ENCODE measurements around the gene C2CD4D.
"Not testable (repeated sequence)": the region's sequence is repeated elsewhere in the genome, so short reads cannot be mapped to it uniquely, and the experiment has no call there.

C2CD4D gene

GRCh38 chr1:151858886-151859665 is 19.5 kb upstream of the C2CD4D start:
- no peak overlapping the region for H3K9ac ChIP-seq
- peaks cover 5% of the 10 kb centered on the region for H3K4me1 ChIP-seq (ENCODE audit: low read depth, poor library complexity, severe bottlenecking)
- H3K4me3 ChIP-seq (IDR thresholded peaks at IDR 0.05; ENCODE audit: insufficient read depth, low read depth, low read length), result no peak overlapping the region
- no peaks in the 10 kb centered on the region for H3K27me3 ChIP-seq (ENCODE audit: insufficient read depth, low read depth)
- H3K27ac ChIP-seq, result no peak overlapping the region
- no peak overlapping the region for H2AFZ ChIP-seq (ENCODE audit: low read depth)
- no peaks in the 10 kb centered on the region for H3K36me3 ChIP-seq (ENCODE audit: insufficient read depth)
- no peaks in the 10 kb centered on the region for H4K20me1 ChIP-seq (ENCODE audit: insufficient read depth)
- no peaks in the 10 kb centered on the region for H3K79me2 ChIP-seq (ENCODE audit: insufficient read depth, low read depth)
- no peak overlapping the region for H3K4me2 ChIP-seq
- TF ChIP-seq, protein P1, sequence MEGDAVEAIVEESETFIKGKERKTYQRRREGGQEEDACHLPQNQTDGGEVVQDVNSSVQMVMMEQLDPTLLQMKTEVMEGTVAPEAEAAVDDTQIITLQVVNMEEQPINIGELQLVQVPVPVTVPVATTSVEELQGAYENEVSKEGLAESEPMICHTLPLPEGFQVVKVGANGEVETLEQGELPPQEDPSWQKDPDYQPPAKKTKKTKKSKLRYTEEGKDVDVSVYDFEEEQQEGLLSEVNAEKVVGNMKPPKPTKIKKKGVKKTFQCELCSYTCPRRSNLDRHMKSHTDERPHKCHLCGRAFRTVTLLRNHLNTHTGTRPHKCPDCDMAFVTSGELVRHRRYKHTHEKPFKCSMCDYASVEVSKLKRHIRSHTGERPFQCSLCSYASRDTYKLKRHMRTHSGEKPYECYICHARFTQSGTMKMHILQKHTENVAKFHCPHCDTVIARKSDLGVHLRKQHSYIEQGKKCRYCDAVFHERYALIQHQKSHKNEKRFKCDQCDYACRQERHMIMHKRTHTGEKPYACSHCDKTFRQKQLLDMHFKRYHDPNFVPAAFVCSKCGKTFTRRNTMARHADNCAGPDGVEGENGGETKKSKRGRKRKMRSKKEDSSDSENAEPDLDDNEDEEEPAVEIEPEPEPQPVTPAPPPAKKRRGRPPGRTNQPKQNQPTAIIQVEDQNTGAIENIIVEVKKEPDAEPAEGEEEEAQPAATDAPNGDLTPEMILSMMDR (conservative IDR thresholded peaks at IDR 0.05; ENCODE audit: low read depth, low read length), result no peak

DNA sequence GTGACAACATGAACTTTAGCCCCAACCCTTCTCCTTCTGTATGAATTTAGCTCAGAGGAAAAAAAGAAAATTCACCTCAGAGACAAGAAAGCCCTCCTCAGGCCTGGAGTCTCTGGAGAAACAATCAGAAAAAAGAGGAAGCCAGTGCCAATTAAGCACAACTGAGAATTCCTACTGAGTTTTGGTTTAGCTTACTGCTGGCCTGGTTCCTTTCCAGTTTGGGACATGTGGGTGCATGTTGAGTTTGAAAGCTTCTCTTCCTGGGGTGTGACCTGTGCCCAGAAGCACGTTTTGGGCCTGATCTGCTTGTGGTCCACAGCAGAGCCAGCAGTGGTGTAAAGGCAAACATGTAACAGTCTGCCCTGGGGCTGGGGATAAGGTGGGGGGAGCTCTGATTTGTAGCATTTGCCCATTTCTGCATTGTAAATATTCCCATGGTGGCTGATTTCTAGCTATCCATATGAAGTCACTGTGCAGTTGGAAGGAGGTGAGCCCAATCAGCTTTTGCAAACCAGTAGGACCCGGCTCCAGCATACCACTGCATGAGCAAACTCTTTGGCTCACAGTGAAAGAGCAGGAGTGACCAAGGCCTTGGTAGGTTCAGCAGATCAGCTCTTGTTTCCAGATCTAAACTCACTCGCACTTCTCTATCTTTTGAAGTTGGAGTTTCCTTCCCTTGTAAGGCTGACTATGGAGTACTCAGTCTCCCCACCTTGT is 18.6 kb upstream of the C2CD4D start:
- peaks cover 5% of the 10 kb centered on the region for H3K4me1 ChIP-seq (ENCODE audit: low read depth, poor library complexity, severe bottlenecking)
- H3K4me3 ChIP-seq (IDR thresholded peaks at IDR 0.05; ENCODE audit: insufficient read depth, low read depth, low read length), result no peak overlapping the region
- no peaks in the 10 kb centered on the region for H3K79me2 ChIP-seq (ENCODE audit: insufficient read depth, low read depth)
- no peak overlapping the region for H3K9ac ChIP-seq
- H3K4me2 ChIP-seq, result no peak overlapping the region
- H3K27ac ChIP-seq, result no peak overlapping the region
- no peaks in the 10 kb centered on the region for H4K20me1 ChIP-seq (ENCODE audit: insufficient read depth)
- TF ChIP-seq, protein P1 (conservative IDR thresholded peaks at IDR 0.05; ENCODE audit: low read depth, low read length), result no peak
- no peak overlapping the region for H2AFZ ChIP-seq (ENCODE audit: low read depth)
- no peaks in the 10 kb centered on the region for H3K36me3 ChIP-seq (ENCODE audit: insufficient read depth)
- no peaks in the 10 kb centered on the region; the same call in 1 of the 2 replicates for H3K27me3 ChIP-seq (ENCODE audit: insufficient read depth, low read depth)

DNA sequence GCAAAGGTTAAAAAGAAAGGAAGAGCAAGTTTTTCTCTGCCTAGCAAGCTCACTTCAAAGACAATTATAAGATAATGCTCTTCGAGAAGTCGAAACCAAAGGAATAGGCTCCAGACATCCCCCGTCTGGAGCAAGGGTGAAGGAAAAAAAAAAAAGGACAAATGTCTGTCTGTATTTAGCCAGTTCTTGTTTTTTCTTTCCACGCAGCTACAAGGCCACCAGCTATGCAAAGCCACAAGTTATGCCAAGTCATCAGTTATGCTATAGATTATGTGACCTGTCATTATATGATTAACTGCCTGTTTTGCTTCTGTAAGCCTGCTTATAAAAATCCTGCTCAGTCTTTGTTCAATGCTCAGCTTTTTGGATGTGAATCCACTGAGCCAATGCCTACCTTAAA is 16.3 kb upstream of the C2CD4D start:
- Histone ChIP-seq H4K20me1 (ENCODE audit: insufficient read depth) (no peaks in the 10 kb centered on the region), H3K79me2 (ENCODE audit: insufficient read depth, low read depth) (no peaks in the 10 kb centered on the region)
- TF ChIP-seq, protein P1 (conservative IDR thresholded peaks at IDR 0.05; ENCODE audit: low read depth, low read length), result no peak

GRCh38 chr1:151855516-151855915 is 15.9 kb upstream of the C2CD4D start:
- H3K4me3 ChIP-seq (IDR thresholded peaks at IDR 0.05; ENCODE audit: insufficient read depth, low read depth, low read length); H3K4me1 ChIP-seq (ENCODE audit: low read depth, poor library complexity, severe bottlenecking); H3K27ac ChIP-seq; H4K20me1 ChIP-seq (ENCODE audit: insufficient read depth); H3K4me2 ChIP-seq; H2AFZ ChIP-seq (ENCODE audit: low read depth); H3K9ac ChIP-seq; H3K79me2 ChIP-seq (ENCODE audit: insufficient read depth, low read depth); H3K27me3 ChIP-seq (ENCODE audit: insufficient read depth, low read depth); H3K36me3 ChIP-seq (ENCODE audit: insufficient read depth): not testable (repeated sequence)

More for the DNA sequence above, 16.3 kb upstream of the C2CD4D start:
- H3K27ac ChIP-seq, result no peak overlapping the region
- H3K4me2 ChIP-seq, result no peak overlapping the region
- no peaks in the 10 kb centered on the region; the same call in 1 of the 2 replicates for H3K27me3 ChIP-seq (ENCODE audit: insufficient read depth, low read depth)
- no peak overlapping the region for H3K4me3 ChIP-seq (IDR thresholded peaks at IDR 0.05; ENCODE audit: insufficient read depth, low read depth, low read length)
- H2AFZ ChIP-seq (ENCODE audit: low read depth), result no peak overlapping the region
- H3K9ac ChIP-seq, result no peak overlapping the region
- no peaks in the 10 kb centered on the region for H3K36me3 ChIP-seq (ENCODE audit: insufficient read depth)
- H3K4me1 ChIP-seq (ENCODE audit: low read depth, poor library complexity, severe bottlenecking), result no peaks in the 10 kb centered on the region

- no peak overlapping the region for H3K4me2 ChIP-seq
- H3K36me3 ChIP-seq (ENCODE audit: insufficient read depth), result no peaks in the 10 kb centered on the region
- no peak overlapping the region for H2AFZ ChIP-seq (ENCODE audit: low read depth)
- H3K4me1 ChIP-seq (ENCODE audit: low read depth, poor library complexity, severe bottlenecking), result no peaks in the 10 kb centered on the region
- no peaks in the 10 kb centered on the region; the same call in 1 of the 2 replicates for H3K27me3 ChIP-seq (ENCODE audit: insufficient read depth, low read depth)
- TF ChIP-seq, protein P1 (conservative IDR thresholded peaks at IDR 0.05; ENCODE audit: low read depth, low read length), result no peak
- H3K27ac ChIP-seq, result no peak overlapping the region
- H3K9ac ChIP-seq, result no peak overlapping the region
- H3K4me3 ChIP-seq (IDR thresholded peaks at IDR 0.05; ENCODE audit: insufficient read depth, low read depth, low read length), result no peak overlapping the region
- no peaks in the 10 kb centered on the region for H4K20me1 ChIP-seq (ENCODE audit: insufficient read depth)
- H3K79me2 ChIP-seq (ENCODE audit: insufficient read depth, low read depth), result no peaks in the 10 kb centered on the region
Measured at GRCh38 chr1:151854658-151855057, 15.0 kb upstream of the C2CD4D start.
